GM21529 (cell line): ENCODE data around the gene PPARG.

Source experiments
- ATAC-seq: cut with Tn5 transposase; IDR thresholded peaks from one replicate; pipeline ENCODE4 v1.9.1; 2021; ENCODE audit not compliant: unreplicated experiment

Gene PPARG

GRCh38 chr3:12408984-12409683, 120.3 kb downstream of the PPARG start:
- no peak for ATAC-seq

- no peak for ATAC-seq
Observed at GRCh38 chr3:12409684-12410596, 121.1 kb downstream of the PPARG start.

GRCh38 chr3:12413721-12414255, 124.9 kb downstream of the PPARG start:
- ATAC-seq = no peak

GRCh38 chr3:12415014-12415680, 126.3 kb downstream of the PPARG start:
- ATAC-seq = no peak

- ATAC-seq = no peak
Observed at GRCh38 chr3:12416731-12417130, 127.9 kb downstream of the PPARG start.

GRCh38 chr3:12420393-12420792, 131.5 kb downstream of the PPARG start:
- no peak for ATAC-seq

DNA sequence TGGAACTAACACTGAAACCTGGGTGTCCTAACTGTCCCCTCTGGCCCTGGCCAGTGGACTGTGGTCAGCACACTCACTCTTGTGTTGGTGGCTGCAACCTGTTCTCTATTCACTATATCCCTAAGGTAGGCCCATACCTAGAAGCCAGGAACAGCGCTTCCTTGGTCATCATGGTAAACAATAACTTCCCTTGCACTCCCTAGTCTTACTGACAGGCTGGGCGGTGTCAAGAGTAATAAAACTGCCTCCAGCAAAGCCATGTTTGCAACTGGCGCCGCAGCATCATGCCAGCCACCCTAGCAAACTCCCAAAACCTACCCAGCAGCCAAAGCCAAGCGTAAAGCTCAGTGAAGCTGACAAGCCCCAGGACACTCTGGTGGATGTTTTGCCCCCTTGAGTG, 132.3 kb downstream of the PPARG start:
- no peak for ATAC-seq

DNA sequence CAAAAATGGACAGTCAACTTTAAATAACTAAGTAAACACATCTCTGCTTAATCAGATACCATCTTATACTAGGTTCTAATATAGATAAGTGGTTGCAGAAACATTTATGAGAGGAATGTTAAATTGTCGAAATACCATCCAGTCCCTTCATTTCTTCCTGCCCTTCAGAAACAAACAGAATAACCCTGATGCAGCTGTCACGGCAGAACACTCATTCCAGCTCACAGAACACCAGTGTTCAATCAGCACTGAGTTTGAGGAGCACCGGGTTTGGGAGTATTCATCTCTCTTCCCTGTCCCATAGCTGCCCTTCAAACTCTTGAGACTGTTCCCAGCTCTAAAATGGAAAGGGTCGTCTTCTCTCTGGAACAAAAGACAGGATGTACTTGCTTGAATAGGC, 134.3 kb downstream of the PPARG start:
- no peak for ATAC-seq

DNA sequence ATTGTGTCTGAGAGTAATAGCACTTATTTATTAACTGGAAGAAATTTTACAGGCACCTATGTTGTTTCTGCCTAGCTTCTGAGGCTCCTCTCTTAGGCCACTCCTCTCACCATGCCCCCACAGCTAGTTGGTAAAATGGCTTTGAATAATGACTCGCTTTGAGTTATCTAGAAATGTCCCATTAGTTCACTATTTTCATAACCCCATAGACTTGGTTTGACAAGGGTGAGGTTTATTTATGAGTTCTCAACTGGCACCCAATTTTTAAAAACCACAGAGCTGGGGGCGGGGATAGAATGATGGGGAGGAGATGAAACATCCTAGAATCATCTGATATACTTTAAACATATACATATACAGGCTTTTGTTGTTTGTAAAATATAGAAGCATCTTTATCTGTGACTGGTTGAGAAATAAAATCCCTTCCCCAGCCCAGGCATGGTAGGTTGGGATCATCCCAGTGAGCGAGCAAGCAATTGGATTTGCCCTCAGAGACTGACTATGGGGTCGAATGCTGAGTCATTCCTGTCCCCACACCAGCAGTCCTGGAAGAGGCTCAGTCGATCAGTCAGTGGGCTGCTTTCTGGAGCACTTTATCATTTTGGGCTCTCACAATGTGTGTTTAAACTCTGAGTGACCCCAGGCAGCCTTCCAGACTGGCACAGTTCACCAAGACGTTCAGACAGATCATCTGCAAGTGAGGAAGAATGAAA, 135.2 kb downstream of the PPARG start:
- no peak for ATAC-seq

GRCh38 chr3:12424635-12425319, 135.9 kb downstream of the PPARG start:
- no peak for ATAC-seq

DNA sequence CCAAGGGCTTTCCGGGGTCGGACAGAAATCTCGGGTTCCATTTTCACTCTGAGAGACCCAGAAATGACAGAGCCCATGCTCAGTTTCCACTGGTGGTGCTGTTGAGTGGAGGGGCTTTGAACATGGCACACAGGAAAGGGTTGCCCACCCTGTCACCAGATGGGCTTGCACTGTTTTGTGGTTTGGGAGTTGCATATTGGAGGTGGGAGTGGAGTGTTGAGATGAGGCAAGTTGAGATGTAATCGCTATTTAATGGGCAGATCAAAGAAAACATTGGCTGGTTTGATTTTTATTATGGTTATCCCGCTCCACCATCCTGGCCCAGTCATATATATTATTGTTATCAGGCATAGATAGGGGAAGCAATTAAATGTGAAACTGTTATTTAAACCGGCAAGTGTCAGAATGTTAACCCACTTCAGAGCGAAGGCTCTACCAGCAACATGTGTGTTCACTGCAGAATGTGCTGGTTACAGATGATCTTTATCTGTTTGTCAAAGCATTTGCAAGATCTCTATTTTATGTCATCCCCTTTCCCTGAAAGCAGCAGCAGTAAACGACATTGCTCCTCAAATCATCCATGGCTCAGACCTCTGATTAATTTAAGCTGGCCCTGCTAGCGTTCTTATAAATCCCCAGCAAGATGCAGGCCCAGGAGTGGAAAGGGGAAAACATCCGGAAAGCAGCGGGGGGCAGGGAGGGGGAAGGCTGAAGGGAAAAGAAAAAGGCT, 137.1 kb downstream of the PPARG start:
- ATAC-seq = no peak

GRCh38 chr3:12427551-12427950, 138.7 kb downstream of the PPARG start:
- ATAC-seq = no peak

DNA sequence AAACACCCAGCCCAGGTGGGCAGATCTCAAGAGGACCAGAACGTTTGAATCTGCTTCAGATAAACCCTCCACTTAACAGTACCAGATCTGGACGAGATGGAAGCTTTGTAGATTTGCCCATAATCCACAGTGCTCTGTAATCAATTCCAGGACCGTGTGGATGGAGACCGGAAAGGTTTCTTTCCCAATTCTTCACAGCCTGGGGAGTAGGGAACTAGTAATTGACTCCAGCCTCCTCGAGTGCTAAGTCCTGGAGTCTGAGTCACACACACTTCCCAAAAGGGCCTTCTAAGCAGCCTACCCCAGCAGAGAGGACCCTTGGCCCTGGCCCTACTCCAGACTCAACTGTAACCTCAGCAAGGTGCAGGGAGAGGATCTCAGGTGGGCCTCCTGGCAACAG, 139.3 kb downstream of the PPARG start:
- no peak for ATAC-seq

- no peak for ATAC-seq
Observed at GRCh38 chr3:12430086-12430485, 141.2 kb downstream of the PPARG start.

- ATAC-seq = no peak
Observed at GRCh38 chr3:12433823-12434222, 145.0 kb downstream of the PPARG start.

DNA sequence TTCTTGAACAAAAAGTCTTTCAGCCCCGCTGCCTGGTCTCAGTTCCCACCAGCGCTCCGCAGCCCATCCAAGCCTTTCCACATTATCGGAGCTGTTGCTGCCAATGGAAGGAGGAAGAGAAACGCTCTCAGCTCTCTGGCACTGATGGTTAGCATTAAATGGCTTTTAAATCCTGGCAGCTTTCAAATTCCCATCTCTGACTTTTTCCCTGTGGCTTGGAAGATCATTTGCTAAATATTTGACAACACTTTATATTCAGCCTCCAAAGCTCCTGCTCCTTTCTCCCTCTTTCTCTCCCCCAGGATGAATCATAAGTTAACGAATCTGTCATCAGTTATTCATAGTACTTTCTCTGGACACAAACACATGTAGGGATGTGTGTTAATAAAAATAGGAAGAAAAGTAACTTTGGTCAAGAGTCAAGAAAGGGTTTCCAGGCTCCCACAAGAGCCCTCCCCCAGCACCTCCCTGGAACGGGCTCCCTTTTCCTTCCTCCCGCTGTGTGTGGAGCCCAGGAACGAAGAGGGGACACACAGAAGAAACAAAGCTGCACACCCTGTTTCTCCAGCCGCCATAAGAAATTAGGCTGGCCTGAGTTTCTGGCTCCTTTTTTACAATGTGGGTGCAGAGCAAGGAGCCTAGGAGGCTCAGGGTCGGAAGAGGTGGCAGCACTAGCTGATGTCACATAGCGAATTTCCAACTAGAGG, 147.8 kb downstream of the PPARG start:
- no peak for ATAC-seq

GRCh38 chr3:12437221-12437605, 148.3 kb downstream of the PPARG start:
- no peak for ATAC-seq

DNA sequence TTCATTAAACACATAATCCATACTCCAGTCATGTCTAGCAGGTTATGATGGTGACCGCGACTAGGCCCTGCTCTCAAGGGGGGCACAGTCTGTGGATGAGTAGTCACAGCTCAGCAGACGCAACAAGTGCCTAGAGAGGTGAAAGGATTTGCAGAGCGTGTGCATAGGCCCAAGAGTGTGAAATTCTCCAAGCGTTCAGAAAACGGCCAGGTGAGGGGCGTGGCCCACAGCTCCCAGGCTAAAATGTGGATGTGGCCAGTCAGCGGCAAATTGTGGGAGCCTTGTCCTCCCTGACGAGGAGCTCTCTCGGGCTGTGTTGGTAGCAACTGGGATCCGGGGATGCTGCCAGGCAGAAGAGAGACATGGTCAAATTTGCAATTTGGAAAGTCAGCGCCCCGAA, 149.0 kb downstream of the PPARG start:
- no peak for ATAC-seq

DNA sequence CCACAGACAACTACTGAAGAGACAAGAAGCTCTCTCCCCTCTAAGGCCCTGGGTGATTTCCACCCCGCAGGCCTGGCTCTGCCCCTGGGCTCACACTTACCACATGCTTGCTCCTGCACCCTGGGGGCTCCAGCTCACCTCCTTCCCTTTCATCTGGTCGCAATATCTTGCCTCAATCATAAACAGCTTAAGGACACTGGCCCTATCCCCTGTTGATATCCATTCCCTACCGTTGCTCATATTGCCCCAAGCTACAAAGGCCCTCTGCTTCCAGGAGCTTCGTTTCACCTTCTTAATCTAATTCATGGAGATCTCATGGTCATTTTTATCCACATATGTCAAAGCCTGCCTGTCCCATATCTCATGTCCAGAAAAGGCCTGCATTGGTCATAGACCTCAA, 149.4 kb downstream of the PPARG start:
- ATAC-seq = no peak
